ENCODE data around the gene SMG1.
"Not testable (repeated sequence)": the region's sequence is repeated elsewhere in the genome, so short reads cannot be mapped to it uniquely, and the experiment has no call there.

Gene SMG1

GRCh38 chr16:18933501-18933900 is 7.3 kb upstream of the SMG1 start:
- no peak for DNase-seq (ENCODE audit: low read depth)

GRCh38 chr16:18932243-18932987 is 6.2 kb upstream of the SMG1 start:
- DNase-seq (ENCODE audit: low read depth) = no peak

DNA sequence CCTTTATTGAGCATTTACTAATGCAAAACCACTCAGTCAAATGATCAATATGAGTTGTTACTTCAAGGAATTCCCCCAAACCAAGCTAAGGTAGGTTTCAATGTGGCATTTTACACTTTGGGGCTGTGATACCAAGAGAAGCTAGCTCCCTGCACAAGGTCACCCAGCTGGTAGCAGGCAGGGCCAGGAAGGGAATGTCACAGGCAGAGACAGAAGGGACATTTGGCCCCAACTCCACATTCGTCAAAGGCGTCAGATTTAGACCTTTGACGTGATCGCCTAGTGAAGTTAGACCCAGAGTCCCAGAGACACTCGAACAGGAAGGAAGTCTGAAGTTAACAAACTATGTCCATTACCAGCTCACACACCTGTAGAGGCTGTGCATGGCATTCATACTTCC is 5.5 kb upstream of the SMG1 start:
- DNase-seq (ENCODE audit: low read depth) = no peak

DNA sequence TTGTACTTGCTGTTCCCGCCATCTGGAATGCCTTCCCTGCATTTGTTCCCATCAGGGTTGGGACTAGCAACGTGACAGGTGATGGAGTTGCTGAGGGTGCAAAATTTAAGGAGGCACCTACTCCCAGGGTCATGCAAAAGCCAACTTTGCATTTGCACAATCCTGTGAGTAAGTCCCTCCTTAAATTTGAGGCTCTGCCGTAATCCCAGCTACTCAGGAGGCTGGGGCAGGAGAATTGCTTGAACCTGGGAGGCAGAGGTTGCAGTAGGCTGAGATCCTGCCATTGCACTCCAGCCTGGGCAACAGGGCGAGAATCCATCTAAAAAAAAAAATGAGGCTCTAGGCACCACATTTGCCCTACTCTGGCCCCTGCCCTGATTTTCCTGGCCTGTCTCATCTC is 3.9 kb upstream of the SMG1 start:
- not testable (repeated sequence) for DNase-seq (ENCODE audit: low read depth)

DNA sequence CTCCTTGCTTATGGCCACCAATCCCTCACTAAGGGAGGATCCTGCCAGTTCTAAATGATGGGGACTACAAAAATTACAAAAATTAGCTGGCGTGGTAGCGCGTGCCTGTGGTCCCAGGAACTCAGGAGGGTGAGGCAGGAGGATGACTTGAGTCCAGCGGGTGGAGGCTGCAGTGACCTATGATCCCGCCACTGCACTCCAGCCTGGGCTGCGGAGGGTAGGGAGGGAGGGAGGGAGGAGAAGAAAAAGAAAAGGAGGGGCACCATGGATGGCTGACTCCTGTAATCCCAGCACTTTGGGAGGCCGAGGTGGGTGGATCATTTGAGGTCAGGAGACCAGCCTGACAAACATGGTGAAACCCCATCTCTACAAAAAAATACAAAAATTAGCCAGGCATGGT is 1.9 kb upstream of the SMG1 start:
- DNase-seq (ENCODE audit: low read depth) = not testable (repeated sequence)

GRCh38 chr16:18925215-18925985 is 808 bp downstream of the SMG1 start:
- DNase-seq (ENCODE audit: low read depth) = peak; percentile 22

DNA sequence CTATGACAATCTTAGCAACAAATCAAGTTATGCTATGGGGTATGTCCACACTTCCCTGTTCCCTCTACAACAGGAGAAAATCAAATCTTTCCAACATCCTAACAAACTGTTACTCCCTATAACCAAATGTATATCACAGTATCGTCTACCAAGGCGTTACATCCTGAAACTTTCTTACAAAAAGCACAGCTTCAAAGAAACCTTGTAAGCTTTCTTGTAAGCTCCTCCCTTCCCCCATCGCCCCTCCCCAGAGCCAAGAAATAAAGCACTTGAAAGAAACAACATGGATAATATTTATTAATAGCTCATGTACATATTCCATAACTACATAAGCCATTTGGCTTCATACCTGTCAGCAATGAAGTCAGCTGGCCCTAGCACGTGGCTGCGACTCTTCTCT is 2.3 kb downstream of the SMG1 start:
- not testable (repeated sequence) for DNase-seq (ENCODE audit: low read depth)

DNA sequence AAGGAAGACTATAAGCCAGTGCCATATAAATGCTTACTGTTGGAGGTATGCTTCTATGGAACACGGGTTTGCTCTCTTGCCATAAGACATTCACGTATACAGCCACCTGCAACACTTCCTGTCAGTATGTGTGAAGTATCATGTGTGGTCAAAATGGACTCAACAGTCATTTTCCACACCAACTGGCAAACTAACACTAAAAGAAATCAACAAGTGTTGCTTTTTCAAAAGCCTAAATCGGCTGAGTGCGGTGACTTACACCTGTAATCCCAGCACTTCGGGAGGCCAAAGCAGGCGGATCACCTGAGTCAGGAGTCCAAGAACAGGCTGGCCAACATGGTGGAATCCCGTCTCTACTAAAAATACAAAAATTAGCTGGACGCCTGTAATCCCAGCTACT is 3.1 kb downstream of the SMG1 start:
- DNase-seq (ENCODE audit: low read depth) = not testable (repeated sequence)

DNA sequence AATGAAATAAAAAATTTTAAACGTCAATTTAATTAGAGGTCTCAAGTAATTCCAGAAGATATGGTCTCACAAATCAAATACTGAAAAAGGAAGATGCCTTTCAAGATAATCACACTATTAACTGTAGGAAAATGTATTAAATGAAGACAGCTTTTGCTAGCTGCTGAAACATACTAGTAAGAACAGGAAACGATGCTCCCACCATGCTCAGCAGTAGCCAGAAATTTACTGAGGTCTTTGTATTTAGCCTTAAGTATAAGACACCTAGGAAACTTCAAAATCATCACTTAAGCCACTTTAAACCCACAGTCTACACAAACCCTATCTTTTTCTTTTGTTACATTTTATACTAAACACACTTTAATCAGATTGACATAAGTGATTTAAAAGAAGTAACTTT is 16.6 kb downstream of the SMG1 start:
- not testable (repeated sequence) for DNase-seq (ENCODE audit: low read depth)

GRCh38 chr16:18908716-18909115 is 17.5 kb downstream of the SMG1 start:
- not testable (repeated sequence) for DNase-seq (ENCODE audit: low read depth)

GRCh38 chr16:18902778-18903177 is 23.4 kb downstream of the SMG1 start:
- DNase-seq (ENCODE audit: low read depth) = not testable (repeated sequence)

DNA sequence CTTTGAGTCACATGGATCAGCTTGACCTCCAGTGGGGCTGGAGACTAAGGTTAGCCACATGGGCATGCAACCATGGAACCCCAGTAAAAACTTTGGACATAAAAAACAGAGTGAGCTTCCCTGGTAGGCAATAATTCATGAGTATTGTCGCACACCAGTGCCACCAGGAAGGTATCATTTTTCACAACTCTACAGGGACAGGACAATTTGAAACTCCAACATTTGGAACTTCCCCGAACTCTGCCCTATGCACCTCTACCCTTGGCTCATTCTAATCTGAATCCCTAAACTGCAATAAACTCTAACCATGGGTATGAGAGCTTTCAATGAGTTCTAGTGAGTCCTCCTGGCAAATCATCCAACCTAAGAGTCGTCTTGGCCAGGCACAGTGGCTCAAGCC is 24.2 kb downstream of the SMG1 start:
- DNase-seq (ENCODE audit: low read depth) = not testable (repeated sequence)

GRCh38 chr16:18901194-18901593 is 25.0 kb downstream of the SMG1 start:
- DNase-seq (ENCODE audit: low read depth) = not testable (repeated sequence)

- not testable (repeated sequence) for DNase-seq (ENCODE audit: low read depth)
Measured at GRCh38 chr16:18884456-18884855, 41.8 kb downstream of the SMG1 start.

DNA sequence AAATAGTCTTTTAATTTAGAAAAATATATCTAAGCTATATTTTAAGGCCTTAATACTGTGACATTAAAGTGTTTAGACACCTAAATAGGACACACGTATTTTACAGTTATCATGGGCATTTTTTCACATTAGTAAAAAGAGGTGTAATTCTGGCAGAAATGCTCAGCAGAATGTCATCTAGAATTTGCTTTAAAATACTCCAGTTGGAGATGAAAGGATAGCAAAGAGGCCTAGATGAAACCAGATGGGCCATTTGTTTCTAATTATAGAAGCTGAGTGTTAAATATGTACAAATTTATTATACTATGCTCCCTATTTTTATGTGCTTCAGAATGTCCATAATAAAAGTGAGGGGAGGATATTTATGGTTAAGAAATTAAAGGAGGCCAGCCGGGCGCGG is 48.5 kb downstream of the SMG1 start:
- DNase-seq (ENCODE audit: low read depth) = not testable (repeated sequence)

GRCh38 chr16:18877259-18877658 is 48.9 kb downstream of the SMG1 start:
- DNase-seq (ENCODE audit: low read depth) = not testable (repeated sequence)

- DNase-seq (ENCODE audit: low read depth) = not testable (repeated sequence)
Measured at GRCh38 chr16:18876301-18876700, 49.9 kb downstream of the SMG1 start.

GRCh38 chr16:18869043-18869771 is 57.0 kb downstream of the SMG1 start:
- DNase-seq (ENCODE audit: low read depth) = not testable (repeated sequence)

GRCh38 chr16:18866277-18866823 is 59.9 kb downstream of the SMG1 start:
- DNase-seq (ENCODE audit: low read depth) = not testable (repeated sequence)

DNA sequence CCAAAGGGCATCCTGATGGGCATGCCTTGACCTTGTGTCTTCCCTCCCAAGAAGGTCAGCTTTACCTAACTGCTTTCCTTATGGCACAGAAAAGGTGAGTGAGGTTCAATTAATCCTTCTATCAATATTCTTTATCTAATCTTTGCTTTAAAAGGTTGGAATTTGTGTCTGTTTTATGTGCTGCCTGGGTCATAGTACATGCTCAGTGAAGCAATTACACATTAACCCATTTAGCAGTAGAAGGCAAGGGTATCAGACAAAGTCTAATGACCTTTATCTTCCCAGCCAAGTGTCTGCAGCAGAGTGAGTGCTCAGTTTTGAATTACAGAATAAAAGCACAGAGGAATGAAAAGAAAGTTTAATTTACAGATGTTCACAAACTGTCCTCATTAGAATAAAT is 63.3 kb downstream of the SMG1 start:
- DNase-seq (ENCODE audit: low read depth) = not testable (repeated sequence)

DNA sequence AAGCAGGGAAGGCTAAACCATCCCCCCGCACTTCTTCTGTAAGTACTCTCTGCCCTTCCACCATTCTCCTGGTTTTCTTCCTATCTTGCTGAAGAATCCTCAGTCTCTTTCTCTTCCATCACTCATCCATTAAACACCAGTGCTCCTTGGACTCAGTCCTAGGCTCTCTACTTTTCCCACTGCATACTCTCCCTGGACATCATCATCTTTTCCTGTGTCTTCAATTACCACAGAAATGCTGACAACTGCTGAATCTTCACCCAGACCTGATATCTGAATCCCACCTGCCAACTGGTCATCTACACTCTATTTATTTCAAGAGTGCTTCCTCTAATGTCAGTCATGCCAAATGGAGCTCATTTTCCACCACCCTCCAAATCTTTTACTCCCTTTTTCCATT is 71.0 kb downstream of the SMG1 start:
- no peak for DNase-seq (ENCODE audit: low read depth)

- DNase-seq (ENCODE audit: low read depth) = no peak
Measured at GRCh38 chr16:18853694-18854093, 72.5 kb downstream of the SMG1 start.
